Central memory CD4-positive, alpha-beta T cell (primary cell): ENCODE results near the gene PTBP1.
A peak's percentile ranks its signal among the peaks of the same experiment; 100 is the strongest.

ENCODE experiments used
- DNase-seq: peaks from one replicate; pipeline ENCODE4 v3.0.0; 2022
- total RNA-seq, 3 experiments: gene quantifications; one replicate each; lab custom pipeline; 2026; lab: John Stamatoyannopoulos, UW

The PTBP1 gene
- total RNA-seq = 319 to 918 (median 422) reads per million in 3 experiments

DNA sequence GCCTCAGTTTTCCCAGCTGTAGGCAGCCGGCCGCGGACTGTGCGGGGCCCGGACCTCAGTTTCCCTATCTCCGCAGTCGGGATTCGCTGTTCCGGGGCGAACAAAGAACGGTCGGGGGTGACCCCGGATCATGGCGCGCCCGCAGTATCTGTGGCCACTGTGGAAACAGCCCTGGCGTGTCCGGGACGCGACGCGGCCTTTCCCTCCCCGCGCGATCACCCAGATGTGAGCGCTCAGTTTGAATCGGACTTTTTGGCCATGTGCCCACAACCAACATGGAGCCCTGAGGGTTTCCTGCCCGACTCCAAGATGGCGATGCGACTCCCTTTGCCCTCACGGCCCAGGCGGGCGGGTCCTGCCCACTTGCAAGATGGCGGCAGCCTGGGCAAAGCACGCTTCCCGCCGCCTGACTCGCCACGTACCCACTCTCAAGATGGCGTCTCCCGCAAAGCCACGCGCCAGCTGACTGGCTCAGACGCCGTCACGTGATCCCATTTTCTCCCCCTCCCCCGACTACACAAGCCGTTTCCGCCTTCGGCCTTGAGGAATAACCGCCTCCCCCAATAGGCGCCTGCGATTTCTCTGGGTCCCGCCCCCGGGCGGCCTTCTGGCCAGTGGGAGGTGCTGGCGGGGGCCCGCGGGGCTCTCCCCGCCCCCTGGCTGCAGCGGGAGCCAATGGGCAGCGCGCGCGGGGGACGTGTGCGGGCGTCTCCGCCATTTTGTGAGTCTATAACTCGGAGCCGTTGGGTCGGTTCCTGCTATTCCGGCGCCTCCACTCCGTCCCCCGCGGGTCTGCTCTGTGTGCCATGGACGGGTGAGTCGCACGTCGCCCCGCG, at the start of gene PTBP1:
PTBP1 (plus strand) TSS at position 761 of the 836 bp plus-strand sequence; CDS start at position 807, 46 bp downstream.
- DNase-seq = peak; percentile 100

DNA sequence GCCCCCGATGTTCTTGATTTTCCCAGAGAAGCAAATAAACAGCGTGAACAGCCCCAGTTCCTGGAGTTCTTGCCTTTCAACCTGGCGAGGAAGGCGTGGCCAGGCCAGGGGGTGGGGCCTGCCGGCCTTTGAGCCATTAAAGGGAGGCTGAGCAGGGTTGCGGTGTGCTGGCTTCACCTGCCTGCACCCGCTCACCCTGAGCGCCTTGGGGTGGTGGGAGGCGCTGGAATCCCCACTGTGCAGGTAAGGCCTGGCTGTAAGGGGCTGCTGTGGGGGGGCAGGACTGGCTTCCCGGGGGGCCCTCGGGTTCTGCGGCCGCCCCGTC, 49.0 kb upstream of the PTBP1 start:
- no peak for DNase-seq

DNA sequence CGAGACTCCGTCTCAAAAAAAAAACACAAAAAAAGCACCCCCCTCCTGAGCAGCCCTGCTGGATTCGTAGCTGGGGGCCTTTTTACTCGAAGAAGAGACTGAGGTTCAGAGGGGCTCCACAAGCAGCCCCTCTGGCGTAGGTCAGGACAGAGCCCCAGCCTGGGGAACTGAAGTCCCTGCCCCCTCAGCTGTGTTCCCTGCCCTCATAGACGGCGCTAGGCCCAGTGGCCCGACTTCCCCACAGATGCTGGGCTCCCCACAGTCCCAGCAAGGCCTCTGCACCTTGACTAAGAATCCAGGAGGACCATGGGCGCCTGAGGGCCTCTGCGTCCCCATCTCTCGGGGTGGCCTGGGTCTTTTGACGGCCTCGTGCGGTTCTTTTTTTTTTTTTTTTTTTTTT, 47.4 kb upstream of the PTBP1 start:
- DNase-seq = no peak

DNA sequence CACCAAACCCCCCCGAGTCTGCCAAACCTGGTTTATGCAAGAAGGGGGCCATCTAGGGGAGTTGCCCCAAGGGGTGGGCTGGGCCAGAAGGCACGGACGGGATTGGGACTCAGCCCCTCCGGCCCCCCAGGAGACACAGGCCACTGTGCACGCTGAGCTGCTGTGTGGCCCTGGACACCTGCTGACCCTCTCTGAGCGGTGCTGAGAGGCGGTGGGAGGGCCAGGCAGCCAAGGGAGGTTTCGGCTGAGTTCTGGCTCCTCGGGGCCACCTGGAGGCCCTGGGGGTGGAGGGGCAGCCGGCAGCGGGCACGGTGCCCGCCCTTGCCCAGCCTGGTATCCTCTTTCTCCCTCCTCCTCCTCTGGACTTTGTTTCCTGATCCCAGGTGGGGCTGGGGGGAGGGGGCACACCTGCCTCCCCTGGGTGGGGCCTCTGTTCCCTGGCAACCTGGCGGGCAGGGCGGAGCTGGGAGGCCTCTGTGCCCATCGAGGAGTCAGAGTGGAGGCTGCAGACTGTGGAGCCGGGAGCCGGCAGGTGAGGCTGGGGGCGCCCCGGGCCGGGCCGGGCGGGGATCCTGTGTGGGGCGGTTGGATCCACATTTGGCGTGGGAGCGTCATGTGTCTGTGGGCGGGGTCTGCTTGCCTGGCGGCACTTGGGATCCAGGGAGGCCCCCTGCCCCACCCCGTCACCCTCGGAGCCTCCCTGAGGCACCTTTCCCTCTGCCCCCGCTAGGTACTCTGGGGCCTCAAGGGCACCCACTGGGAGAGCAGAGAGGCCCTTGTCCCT, 46.4 kb upstream of the PTBP1 start, which contains the start of gene MISP:
MISP (plus strand) TSS at position 473 of the 784 bp plus-strand sequence. CDS start 5,835 bp downstream, outside the sequence.
- DNase-seq = no peak

DNA sequence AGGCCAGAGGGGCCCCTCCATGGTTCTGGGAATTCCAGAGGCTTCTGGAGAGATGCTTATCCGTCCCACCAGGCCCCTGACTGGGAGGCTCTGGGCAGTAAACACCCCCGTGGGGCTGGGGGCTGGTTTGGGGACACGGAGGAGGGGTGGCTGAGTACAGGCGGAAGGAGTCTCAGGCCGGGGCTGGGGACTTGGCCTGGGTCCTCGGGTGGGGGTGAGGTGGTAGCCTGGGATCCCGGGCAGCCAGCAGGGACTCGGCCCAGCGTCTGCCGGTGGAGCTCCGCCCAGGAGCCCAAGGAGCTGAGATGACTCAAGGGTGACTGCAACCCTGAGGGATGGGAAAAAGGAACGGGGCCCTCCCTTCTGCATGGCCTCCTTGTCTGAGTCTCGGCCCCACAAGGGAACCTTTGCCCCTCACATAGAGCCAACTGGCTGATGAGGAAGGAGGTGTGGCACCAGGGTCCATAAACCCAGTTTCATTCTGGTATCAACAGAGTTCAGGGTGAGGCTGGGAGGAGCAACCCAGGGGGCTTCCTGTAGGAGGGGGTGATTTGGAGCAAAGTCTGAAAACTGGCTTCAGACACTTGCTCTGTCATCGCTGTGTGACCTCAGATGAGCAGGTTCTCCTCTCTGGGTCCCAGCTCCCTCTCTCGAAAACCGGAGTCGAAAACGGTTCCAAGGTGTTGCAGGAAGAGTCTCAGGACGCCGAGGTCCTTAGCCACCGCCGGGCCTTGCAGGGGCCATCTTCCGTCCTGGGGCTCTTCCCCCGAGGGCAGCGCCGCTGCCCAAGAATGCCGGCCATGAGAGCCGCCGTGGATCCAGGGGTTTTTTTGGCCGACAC, 45.5 kb upstream of the PTBP1 start:
- DNase-seq = no peak

DNA sequence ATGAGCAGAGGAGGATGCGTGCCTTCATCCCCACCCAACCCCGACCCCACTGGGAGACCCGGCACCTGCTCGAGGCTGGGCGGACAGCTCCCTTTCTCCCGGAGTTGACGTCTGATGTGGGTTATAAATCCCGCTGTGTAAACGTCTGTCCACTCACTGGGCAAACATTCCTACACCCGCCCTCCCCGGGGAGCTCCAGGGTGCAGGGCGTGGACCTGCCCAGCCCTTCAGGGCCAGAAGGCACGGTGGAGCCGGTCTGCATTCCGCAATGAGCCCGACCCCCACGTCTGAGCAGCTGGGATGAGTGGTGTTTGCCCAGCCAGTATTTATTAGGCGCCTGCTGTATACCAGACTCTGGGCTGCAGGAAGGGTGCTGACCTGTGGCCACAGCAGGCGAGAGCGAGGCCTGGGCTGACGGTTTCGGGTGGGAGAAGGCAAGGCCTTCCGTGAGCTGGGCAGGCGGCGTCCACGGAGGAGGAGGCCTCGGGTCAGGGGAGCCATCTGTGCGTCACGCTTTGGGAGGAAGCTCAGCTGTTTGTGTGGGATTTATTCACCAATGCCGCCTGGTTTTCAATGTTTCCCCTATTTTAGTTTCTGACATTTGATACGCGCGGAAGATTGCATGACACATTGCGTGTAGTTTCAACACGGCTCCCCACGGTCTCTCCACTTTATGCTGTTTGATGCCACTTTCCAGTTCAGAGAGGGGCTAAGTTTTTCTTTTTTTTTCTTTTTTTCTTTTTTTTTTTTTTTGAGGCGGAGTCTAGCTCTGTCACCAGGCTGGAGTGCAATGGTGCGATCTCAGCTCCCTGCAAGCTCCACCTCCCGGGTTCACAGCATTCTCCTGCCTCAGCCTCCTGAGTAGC, 44.4 kb upstream of the PTBP1 start:
- DNase-seq = no peak

DNA sequence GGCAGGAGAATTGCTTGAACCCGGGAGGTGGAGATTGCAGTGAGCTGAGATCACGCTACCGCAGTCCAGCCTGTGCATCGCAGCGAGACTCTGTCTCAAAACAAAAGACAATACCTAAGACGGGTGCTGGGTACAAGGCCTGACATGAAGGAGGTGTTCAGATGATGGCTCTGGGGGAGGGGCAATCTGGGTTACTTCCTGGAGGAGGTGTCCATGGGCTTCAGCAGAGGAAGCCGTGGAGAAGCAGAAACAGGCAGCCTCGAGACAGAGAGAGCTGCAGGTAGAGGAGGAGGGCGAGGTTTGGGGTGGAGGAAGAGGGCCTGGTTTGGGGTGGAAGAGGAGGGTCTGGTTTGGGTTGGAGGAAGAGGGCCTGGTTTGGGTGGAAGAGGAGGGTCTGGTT, 42.7 kb upstream of the PTBP1 start:
- no peak for DNase-seq

DNA sequence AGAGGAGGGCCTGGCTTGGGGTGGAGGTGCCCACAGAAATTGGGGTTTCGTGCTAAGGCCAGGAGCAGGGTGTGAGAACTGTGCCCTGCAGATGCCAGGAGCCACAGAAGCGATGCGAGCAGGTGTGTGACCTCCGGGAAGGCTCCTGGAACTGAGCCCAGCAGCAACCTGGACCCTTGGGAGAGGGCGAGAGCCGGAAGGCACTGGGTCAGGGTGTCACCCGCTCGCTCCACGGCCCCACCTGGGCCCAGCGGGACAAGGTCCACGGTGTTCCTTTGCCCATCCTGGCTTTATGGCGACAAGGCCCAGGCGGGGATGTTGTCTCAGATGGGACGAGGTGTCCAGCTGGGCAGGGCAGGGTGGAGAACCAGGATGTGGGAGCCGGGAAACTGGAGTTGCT, 42.2 kb upstream of the PTBP1 start:
- DNase-seq = no peak

DNA sequence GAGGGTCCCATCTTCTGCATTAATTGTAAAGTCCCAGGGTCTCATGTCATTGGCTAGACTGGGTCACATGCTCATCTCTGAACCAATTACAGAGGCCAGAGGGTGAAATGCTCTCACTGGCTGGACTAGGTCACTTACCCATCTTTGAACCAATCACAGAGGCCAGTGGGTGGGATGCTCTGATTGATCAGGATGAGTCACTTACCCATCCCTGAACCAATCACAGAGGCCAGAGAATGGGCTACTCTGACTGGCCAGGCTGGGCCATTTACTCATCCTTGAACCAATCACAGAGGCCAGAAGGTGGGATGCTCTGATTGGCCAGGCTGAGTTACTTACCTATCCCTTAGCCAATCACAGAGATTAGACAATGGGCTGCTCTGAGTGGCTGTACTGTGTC, 41.0 kb upstream of the PTBP1 start:
- no peak for DNase-seq

DNA sequence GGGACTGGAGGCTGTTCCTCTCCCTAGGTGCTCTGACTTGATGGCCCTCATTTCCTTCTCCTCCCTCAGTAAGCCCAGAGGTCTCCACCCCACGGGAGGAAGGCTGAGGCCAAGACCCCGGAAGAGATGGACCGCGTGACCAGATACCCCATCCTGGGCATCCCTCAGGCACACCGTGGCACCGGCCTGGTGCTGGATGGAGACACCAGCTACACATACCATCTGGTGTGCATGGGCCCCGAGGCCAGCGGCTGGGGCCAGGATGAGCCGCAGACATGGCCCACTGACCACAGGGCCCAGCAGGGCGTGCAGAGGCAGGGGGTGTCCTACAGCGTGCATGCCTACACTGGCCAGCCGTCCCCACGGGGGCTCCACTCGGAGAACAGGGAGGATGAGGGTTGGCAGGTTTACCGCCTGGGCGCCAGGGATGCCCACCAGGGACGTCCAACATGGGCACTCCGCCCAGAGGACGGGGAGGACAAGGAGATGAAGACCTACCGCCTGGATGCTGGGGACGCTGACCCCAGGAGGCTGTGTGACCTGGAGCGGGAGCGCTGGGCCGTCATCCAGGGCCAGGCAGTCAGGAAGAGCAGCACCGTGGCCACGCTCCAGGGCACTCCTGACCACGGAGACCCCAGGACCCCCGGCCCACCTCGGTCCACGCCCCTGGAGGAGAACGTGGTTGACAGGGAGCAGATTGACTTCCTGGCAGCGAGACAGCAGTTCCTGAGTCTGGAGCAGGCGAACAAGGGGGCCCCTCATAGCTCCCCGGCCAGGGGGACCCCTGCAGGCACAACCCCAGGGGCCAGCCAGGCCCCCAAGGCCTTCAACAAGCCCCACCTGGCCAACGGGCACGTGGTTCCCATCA, 40.2 kb upstream of the PTBP1 start:
- no peak for DNase-seq

DNA sequence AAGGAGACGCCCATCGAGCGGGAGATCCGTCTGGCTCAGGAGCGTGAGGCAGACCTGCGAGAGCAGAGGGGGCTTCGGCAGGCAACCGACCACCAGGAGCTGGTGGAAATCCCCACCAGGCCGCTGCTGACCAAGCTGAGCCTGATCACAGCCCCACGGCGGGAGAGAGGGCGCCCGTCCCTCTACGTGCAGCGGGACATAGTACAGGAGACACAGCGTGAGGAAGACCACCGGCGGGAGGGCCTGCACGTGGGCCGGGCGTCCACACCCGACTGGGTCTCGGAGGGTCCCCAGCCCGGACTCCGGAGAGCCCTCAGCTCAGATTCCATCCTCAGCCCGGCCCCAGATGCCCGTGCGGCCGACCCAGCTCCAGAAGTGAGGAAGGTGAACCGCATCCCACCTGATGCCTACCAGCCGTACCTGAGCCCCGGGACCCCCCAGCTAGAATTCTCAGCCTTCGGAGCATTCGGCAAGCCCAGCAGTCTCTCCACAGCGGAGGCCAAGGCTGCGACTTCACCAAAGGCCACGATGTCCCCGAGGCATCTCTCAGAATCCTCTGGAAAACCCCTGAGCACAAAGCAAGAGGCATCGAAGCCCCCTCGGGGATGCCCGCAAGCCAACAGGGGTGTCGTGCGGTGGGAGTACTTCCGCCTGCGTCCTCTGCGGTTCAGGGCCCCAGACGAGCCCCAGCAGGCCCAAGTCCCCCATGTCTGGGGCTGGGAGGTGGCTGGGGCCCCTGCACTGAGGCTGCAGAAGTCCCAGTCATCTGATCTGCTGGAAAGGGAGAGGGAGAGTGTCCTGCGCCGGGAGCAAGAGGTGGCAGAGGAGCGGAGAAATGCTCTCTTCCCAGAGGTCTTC, 39.2 kb upstream of the PTBP1 start:
- no peak for DNase-seq

DNA sequence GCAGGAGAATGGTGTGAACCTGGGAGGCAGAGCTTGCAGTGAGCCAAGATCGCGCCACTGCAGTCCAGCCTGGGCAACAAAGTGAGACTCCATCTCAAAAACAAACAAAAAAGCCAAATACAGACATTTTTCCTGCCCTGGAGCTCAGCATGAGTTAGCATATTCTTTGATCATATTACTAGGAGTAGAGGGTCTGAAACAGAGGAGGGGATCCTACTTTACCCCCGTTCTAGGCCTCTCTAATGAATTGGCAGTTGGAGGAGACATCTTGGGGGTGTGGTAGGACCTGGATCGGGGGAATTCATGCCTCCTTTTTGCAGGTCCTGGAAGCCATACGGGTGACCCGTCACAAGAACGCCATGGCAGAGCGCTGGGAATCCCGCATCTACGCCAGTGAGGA, 34.1 kb upstream of the PTBP1 start:
- no peak for DNase-seq

DNA sequence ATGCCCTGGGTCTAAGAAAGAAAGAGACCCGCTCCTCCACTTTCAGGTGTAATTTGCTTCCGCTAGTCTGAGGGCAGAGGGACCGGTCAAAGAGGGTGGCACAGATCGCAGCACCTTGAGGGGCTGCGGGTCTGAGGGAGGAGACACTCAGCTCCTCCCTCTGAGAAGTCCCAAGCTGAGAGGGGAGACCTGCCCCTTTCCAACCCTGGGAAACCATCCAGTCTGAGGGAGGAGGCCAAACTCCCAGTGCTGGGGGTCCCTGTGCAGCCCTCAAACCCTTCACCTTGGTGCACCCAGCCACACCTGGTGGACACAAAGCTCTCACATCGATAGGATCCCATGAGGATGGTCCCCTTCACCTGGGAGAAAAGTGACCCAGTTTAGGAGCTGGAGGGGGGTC, 33.4 kb upstream of the PTBP1 start:
- no peak for DNase-seq

DNA sequence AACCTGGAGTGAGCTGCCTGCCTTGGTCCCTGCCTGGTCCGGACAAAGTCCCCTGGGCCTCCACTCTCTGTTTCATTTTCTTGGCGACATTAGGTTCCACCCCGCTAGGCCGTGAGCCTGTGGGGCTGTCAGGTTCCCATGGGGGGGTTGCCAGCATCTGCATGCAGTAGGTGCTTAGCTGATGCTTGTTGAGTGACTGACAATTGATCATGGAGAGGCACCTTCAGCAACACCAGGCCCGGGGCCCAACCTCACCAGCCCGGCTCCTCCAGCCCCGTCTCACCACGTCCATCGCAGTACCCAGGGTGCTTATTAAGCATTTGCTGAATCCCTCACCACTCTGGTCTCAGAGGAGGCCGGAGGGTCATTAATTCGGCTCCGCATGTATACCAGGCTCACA, 33.0 kb upstream of the PTBP1 start:
- DNase-seq = no peak

DNA sequence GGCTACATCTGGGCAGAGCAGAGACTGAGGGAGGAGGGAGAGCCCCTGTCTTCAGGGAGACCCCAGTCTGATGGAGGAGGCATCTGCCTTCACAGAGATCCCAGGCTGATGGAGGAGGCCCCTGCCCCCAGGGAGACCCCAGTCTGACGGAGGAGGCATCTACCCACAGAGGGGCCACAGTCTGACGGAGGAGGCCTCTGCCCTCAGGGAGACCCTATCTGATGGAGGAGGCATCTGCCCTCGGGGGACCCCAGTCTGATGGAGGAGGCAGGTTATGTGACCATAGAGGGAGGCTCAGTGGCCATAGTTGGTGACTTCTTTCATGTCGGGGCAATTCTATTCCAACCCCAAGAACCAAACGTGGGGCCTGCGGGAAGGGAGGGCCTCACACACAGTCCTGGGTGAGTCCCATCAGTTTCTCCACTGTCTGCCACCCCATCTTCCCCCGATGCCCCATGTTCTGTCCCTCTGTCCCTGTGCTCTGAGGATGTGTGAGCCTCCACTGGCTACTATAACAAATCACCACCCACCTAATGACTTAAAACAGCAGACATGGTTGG, 32.0 kb upstream of the PTBP1 start:
- DNase-seq = no peak

DNA sequence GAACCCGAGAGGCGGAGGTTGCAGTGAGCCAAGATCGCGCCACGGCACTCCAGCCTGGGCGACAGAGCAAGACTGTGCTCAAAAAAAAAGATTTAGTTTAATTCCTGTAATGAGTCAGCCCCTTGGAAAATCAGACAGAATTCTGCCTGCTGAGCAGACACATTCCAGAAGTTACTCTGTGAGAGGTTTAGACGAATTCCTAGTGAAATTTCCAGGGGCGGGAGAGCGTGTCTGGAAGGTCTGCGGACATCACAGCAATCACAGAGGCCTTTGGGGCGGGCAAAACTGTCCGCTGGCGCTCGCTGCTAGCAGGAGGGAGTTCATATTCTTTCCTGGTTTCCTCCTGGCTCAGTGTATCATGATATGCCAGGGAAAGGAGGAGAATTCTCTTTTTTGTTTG, 28.8 kb upstream of the PTBP1 start:
- DNase-seq = no peak

DNA sequence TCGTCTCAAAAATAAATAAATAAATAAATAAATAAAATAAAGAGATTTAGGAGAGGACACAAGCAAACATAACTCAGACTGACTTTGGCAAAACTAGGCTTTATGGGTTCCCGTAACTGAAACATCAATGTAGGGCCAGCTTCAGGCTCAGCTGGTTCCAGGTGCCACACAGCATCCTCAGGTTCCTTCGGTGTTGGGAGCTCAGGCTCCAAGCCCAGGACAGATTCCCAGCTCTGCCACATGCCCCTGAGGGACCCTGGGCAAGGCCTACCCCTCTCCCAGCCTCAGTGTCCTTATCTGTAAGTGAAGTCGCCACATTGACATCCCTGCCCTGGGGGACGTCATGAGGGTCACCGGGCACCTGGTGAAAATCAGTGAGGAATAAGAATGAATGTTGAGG, 27.6 kb upstream of the PTBP1 start:
- no peak for DNase-seq

DNA sequence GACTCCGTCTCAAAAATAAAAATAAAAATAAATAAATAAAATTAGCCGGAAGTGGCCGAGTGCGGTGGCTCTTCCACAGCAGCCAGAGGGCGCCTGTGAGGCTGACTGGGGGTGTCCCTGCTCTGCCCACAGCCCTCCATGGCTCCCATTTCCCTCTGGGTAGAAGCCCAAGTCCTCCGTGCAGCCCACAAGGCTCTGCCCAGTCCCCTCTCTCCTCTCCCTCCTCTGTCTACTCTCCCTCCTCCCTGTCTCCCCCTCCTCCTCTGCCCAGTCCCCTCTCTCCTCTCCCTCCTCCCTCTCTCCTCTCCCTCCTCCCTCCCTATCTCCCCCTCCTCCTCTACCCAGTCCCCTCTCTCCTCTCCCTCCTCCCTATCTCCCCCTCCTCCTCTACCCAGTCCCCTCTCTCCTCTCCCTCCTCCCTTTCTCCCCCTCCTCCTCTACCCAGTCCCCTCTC, 25.9 kb upstream of the PTBP1 start:
- no peak for DNase-seq

DNA sequence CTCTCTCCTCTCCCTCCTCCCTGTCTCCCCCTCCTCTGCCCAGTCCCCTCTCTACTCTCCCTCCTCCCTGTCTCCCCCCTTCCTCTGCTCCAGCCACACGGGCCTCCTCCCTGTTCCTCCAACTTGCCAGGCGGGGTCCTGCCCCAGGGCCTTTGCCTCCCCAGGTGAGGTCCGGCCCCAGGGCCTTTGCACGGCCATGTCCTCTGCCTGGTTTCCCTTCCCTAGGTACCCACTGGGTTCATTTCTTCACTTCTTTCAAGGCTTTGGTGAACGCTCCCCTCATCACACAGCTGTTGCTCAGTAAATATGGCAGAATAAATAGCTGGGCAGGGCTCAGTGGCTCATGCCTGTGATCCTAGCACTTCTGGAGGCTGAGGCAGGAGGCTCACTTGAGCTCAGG, 25.2 kb upstream of the PTBP1 start:
- no peak for DNase-seq
